Measurements from ENCODE around the gene LRMDA. TPM values are rescaled to one million over a fixed set of nuclear protein-coding genes. Genes with fewer than 3 reads are reported as not detected.

LRMDA gene
- total RNA-seq, 6 experiments from 2014 or later: 0.32 TPM; not detected in 5

DNA sequence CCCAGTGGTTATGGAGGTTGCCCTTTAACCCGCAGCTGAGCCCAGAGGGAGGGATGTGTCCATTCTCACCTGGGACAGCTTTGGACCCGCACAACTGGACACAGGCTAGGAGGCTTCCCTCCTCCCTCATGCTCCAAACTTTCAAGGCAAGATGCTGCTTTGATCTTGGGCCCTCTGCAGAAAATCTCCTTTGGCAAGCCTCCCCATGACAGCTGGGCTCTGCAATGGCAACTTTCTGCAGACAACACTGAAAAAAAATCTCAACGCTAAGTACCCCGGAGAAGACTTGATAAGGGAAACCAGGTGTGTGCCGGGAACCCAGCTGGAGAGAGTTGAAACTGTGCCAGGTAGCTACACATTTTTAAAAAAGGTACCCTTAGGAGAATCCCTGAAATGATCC lies 610.1 kb downstream of the LRMDA start:
- Mint-ChIP-seq H3K27me3 (ENCODE audit: insufficient read depth) (peaks cover 9% of the 10 kb centered on the region), H3K36me3 (ENCODE audit: low read depth) (0 out of 2 replicates have a peak, but pooled peaks cover 6% of the 10 kb centered on the region), H3K4me3 (no peak overlapping the region), H3K9me3 (peaks cover 19% of the 10 kb centered on the region; the same call in 1 of the 2 replicates), H3K4me1 (ENCODE audit: low read depth) (peaks cover under 1% of the 10 kb centered on the region; the same call in 1 of the 2 replicates), H3K27ac (no peak overlapping the region)
- TF ChIP-seq, protein P1, sequence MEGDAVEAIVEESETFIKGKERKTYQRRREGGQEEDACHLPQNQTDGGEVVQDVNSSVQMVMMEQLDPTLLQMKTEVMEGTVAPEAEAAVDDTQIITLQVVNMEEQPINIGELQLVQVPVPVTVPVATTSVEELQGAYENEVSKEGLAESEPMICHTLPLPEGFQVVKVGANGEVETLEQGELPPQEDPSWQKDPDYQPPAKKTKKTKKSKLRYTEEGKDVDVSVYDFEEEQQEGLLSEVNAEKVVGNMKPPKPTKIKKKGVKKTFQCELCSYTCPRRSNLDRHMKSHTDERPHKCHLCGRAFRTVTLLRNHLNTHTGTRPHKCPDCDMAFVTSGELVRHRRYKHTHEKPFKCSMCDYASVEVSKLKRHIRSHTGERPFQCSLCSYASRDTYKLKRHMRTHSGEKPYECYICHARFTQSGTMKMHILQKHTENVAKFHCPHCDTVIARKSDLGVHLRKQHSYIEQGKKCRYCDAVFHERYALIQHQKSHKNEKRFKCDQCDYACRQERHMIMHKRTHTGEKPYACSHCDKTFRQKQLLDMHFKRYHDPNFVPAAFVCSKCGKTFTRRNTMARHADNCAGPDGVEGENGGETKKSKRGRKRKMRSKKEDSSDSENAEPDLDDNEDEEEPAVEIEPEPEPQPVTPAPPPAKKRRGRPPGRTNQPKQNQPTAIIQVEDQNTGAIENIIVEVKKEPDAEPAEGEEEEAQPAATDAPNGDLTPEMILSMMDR (IDR thresholded peaks at IDR 0.05): no peak
- no peak for DNase-seq

DNA sequence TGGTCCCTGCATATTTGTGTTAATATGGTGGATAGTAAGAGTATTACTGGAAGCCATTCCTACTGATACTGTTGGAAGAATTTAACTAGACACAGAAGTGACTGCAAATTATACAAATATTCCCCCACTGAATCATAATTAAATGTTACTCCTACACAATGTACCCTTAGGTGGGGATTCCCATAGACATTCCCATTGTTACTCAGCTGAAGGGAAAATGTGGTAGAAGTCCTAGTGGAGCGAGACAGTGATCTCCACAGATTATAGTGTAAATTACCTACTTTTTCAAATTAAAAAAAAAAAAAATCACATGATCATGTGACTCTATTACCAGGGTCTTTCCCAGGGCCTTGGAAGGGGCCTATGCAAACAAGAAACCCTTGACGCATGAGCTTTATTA lies 611.8 kb downstream of the LRMDA start:
- Mint-ChIP-seq H3K27me3 (ENCODE audit: insufficient read depth) (peaks cover 13% of the 10 kb centered on the region), H3K4me1 (ENCODE audit: low read depth) (no peaks in the 10 kb centered on the region), H3K9me3 (peaks cover 19% of the 10 kb centered on the region; the same call in 1 of the 2 replicates), H3K4me3 (no peak overlapping the region), H3K27ac (no peak overlapping the region), H3K36me3 (ENCODE audit: low read depth) (0 out of 2 replicates have a peak, but pooled peaks cover 6% of the 10 kb centered on the region)
- DNase-seq: no peak
- TF ChIP-seq, protein P1 (IDR thresholded peaks at IDR 0.05): no peak

DNA sequence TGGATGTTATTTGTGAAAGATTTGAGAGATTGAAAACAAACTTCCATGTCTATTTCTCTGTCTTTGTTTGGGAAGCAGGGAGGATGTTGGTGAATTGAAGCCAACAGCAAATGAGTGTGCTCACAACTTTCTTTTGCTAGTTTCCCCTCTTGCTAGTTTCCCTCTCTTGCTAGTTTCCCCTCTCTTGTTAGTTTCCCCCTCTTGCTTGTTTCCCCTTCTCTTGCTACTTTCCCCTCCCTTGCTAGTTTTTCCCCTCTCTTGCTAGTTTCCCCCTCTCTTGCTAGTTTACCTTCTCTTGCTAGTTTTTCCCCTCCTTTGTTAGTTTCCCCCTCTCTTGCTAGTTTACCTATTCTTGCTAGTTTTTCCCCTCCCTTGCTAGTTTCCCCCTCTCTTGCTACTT lies 613.3 kb downstream of the LRMDA start:
- H3K9me3 Mint-ChIP-seq: peaks cover 11% of the 10 kb centered on the region; the same call in 1 of the 2 replicates
- no peak overlapping the region for H3K27ac Mint-ChIP-seq
- H3K4me3 Mint-ChIP-seq: no peak overlapping the region
- TF ChIP-seq, protein P1 (IDR thresholded peaks at IDR 0.05): no peak
- H3K27me3 Mint-ChIP-seq (ENCODE audit: insufficient read depth): peaks cover 14% of the 10 kb centered on the region
- H3K36me3 Mint-ChIP-seq (ENCODE audit: low read depth): 0 out of 2 replicates have a peak, but pooled peaks cover 6% of the 10 kb centered on the region
- no peaks in the 10 kb centered on the region for H3K4me1 Mint-ChIP-seq (ENCODE audit: low read depth)
- no peak for DNase-seq

DNA sequence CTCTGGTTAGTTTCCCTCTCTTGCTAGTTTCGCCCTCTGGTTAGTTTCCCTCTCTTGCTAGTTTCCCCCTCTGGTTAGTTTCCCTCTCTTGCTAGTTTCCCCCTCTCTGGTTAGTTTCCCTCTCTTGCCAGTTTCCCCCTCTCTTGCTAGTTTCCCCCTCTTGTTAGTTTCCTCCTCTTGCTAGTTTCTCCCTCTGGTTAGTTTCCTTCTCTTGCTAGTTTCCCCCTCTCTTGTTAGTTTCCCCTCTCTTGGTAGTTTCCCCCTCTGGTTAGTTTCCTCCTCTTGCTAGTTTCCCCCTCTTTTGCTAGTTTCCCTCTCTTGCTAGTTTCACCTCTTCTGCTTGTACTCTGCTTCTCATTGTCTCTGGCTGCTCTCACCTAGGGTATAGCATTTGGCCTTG lies 613.8 kb downstream of the LRMDA start:
- H3K4me1 Mint-ChIP-seq (ENCODE audit: low read depth): no peaks in the 10 kb centered on the region
- no peak overlapping the region for H3K4me3 Mint-ChIP-seq
- H3K9me3 Mint-ChIP-seq: peaks cover 7% of the 10 kb centered on the region; the same call in 1 of the 2 replicates
- H3K36me3 Mint-ChIP-seq (ENCODE audit: low read depth): 0 out of 2 replicates have a peak, but pooled peaks cover 6% of the 10 kb centered on the region
- H3K27ac Mint-ChIP-seq: no peak overlapping the region
- TF ChIP-seq, protein P1 (IDR thresholded peaks at IDR 0.05): no peak
- DNase-seq: no peak
- H3K27me3 Mint-ChIP-seq (ENCODE audit: insufficient read depth): peaks cover 15% of the 10 kb centered on the region

DNA sequence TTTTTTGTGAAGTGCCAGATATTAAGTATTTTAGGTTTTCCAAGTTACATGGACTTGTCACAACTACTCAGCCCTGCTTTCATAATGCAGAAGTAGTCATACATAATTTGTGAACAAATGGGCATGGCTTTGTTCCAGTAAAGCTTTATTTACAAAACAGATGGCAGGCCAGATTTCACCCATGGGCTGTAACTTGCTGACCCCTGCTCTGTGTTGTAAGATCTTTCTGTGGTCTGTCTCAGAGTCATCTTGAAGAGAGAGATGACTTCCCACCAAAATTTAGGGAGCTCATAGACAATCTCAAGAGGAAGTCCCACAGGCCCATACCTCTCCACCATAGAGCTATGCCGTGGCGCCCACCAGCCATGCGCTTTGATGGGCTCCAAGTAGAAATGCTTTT lies 616.1 kb downstream of the LRMDA start:
- Mint-ChIP-seq H3K36me3 (ENCODE audit: low read depth) (no peaks in the 10 kb centered on the region), H3K4me3 (no peak overlapping the region), H3K4me1 (ENCODE audit: low read depth) (no peaks in the 10 kb centered on the region), H3K27me3 (ENCODE audit: insufficient read depth) (peaks cover 17% of the 10 kb centered on the region), H3K9me3 (no peaks in the 10 kb centered on the region), H3K27ac (no peak overlapping the region)
- TF ChIP-seq, protein P1 (IDR thresholded peaks at IDR 0.05): no peak
- no peak for DNase-seq
